GM06990 (cell line): Measurements from ENCODE around the gene HMCN2.

Experiments used
- DNase-seq: peaks from one replicate; pipeline ENCODE4 v3.0.0-alpha.2; 2011; ENCODE audit not compliant: insufficient read length; ENCODE audit errors: extremely low read depth
- H3K27me3 ChIP-seq: replicated peaks from 2 replicates; pipeline ENCODE4 v1.6.0; 2011; ENCODE audit warnings: low read length; ENCODE audit not compliant: control insufficient read depth, insufficient read depth
- H3K36me3 ChIP-seq: 2 replicates; pipeline ENCODE4 v1.5.1; 2011; ENCODE audit warnings: low read length; ENCODE audit not compliant: control insufficient read depth, insufficient read depth
- H3K4me3 ChIP-seq: replicated peaks from 2 replicates; pipeline ENCODE4 v1.5.1; 2011; ENCODE audit warnings: low read depth, mild to moderate bottlenecking, control low read depth, low read length
- CTCF ChIP-seq: IDR thresholded peaks from 2 replicates; pipeline ENCODE4 v1.5.1; 2011; ENCODE audit warnings: low read length, control low read depth, mild to moderate bottlenecking, inconsistent platforms; ENCODE audit not compliant: insufficient read depth, poor library complexity, severe bottlenecking

The HMCN2 gene

GRCh38 chr9:130408669-130409068 is 143.1 kb downstream of the HMCN2 start:
- TF ChIP-seq CTCF: peak; percentile 5
- DNase-seq: no peak

GRCh38 chr9:130409246-130409645 is 143.7 kb downstream of the HMCN2 start:
- no peak for DNase-seq
- TF ChIP-seq CTCF: no peak
- H3K36me3 ChIP-seq: no peaks in the 10 kb centered on the region
- no peaks in the 10 kb centered on the region; the same call in 1 of the 2 replicates for H3K27me3 ChIP-seq
- H3K4me3 ChIP-seq: no peak overlapping the region

More at GRCh38 chr9:130408669-130409068, 143.1 kb downstream of the HMCN2 start:
- Histone ChIP-seq H3K36me3 (no peaks in the 10 kb centered on the region), H3K4me3 (no peak overlapping the region), H3K27me3 (no peaks in the 10 kb centered on the region; the same call in 1 of the 2 replicates)

- no peak for DNase-seq
- no peak for TF ChIP-seq CTCF
- no peaks in the 10 kb centered on the region for H3K27me3 ChIP-seq
- H3K4me3 ChIP-seq: no peak overlapping the region
- H3K36me3 ChIP-seq: no peaks in the 10 kb centered on the region
Measured at GRCh38 chr9:130410443-130410842, 144.9 kb downstream of the HMCN2 start.

GRCh38 chr9:130411566-130411915 is 146.0 kb downstream of the HMCN2 start:
- no peaks in the 10 kb centered on the region for H3K27me3 ChIP-seq
- no peaks in the 10 kb centered on the region for H3K36me3 ChIP-seq
- no peak overlapping the region for H3K4me3 ChIP-seq
- TF ChIP-seq CTCF: no peak
- DNase-seq: no peak

- H3K27me3 ChIP-seq: no peaks in the 10 kb centered on the region
- DNase-seq: no peak
Measured at GRCh38 chr9:130414081-130414731, 148.6 kb downstream of the HMCN2 start.

More at GRCh38 chr9:130414081-130414731, 148.6 kb downstream of the HMCN2 start:
- H3K36me3 ChIP-seq: no peaks in the 10 kb centered on the region
- TF ChIP-seq CTCF: no peak
- no peak overlapping the region for H3K4me3 ChIP-seq
